ENCODE results near the gene SHROOM1.
A peak's percentile ranks its signal among the peaks of the same experiment; 100 is the strongest.
"Not testable (repeated sequence)": the region's sequence is repeated elsewhere in the genome, so short reads cannot be mapped to it uniquely, and the experiment has no call there.

Gene SHROOM1

GRCh38 chr5:132804219-132804618, 26.2 kb downstream of the SHROOM1 start:
- not testable (repeated sequence) for DNase-seq

- not testable (repeated sequence) for DNase-seq
Measured at GRCh38 chr5:132802685-132803066, 27.8 kb downstream of the SHROOM1 start.

GRCh38 chr5:132802044-132802684, 28.3 kb downstream of the SHROOM1 start:
- no peak for DNase-seq

- no peak for DNase-seq
Measured at GRCh38 chr5:132800545-132800944, 29.9 kb downstream of the SHROOM1 start.

GRCh38 chr5:132799392-132799791, 31.1 kb downstream of the SHROOM1 start:
- DNase-seq = no peak

- DNase-seq = no peak
Measured at GRCh38 chr5:132797651-132798050, 32.8 kb downstream of the SHROOM1 start.

GRCh38 chr5:132791026-132791425, 39.4 kb downstream of the SHROOM1 start:
- DNase-seq = no peak

- no peak for DNase-seq
Measured at GRCh38 chr5:132790201-132790865, 40.1 kb downstream of the SHROOM1 start.

GRCh38 chr5:132788990-132789886, 41.2 kb downstream of the SHROOM1 start:
- DNase-seq = no peak

- DNase-seq = no peak
Measured at GRCh38 chr5:132788508-132788907, 41.9 kb downstream of the SHROOM1 start.

GRCh38 chr5:132787076-132787475, 43.4 kb downstream of the SHROOM1 start:
- DNase-seq = no peak

GRCh38 chr5:132785864-132786263, 44.6 kb downstream of the SHROOM1 start:
- DNase-seq = no peak

GRCh38 chr5:132785365-132785764, 45.1 kb downstream of the SHROOM1 start:
- no peak for DNase-seq

GRCh38 chr5:132782101-132782500, 48.3 kb downstream of the SHROOM1 start:
- no peak for DNase-seq

- no peak for DNase-seq
Measured at GRCh38 chr5:132781029-132781428, 49.4 kb downstream of the SHROOM1 start.

- no peak for DNase-seq
Measured at GRCh38 chr5:132780577-132780976, 49.9 kb downstream of the SHROOM1 start.

- DNase-seq = no peak
Measured at GRCh38 chr5:132779961-132780360, 50.5 kb downstream of the SHROOM1 start.

- DNase-seq = no peak
Measured at GRCh38 chr5:132778856-132779255, 51.6 kb downstream of the SHROOM1 start.

GRCh38 chr5:132778129-132778528, 52.3 kb downstream of the SHROOM1 start:
- DNase-seq = no peak

GRCh38 chr5:132777209-132778069, 53.0 kb downstream of the SHROOM1 start, which contains the start of gene SEPTIN8:
SEPTIN8 (minus strand) TSS chr5:132777239; CDS start chr5:132777137, 102 bp downstream.
- peak; percentile 21 to 66 (median 61) for DNase-seq

- no peak for DNase-seq
Measured at GRCh38 chr5:132776938-132777208, 53.6 kb downstream of the SHROOM1 start.

- peak in 2 of 3 experiments; percentile 38 to 42 for DNase-seq
Measured at GRCh38 chr5:132776131-132776937, 54.1 kb downstream of the SHROOM1 start.

All from NCI-H1417 (cell line).